ENCODE measurements around the gene TRMU.
"Not testable (repeated sequence)": the region's sequence is repeated elsewhere in the genome, so short reads cannot be mapped to it uniquely, and the experiment has no call there.

The TRMU gene

GRCh38 chr22:46300491-46300890 is 35.0 kb upstream of the TRMU start:
- DNase-seq: no peak

- DNase-seq: no peak
These were observed 32.1 kb upstream of the TRMU start for GRCh38 chr22:46303347-46303965.

- no peak for DNase-seq
These were observed 27.1 kb upstream of the TRMU start for GRCh38 chr22:46308283-46308988.

DNA sequence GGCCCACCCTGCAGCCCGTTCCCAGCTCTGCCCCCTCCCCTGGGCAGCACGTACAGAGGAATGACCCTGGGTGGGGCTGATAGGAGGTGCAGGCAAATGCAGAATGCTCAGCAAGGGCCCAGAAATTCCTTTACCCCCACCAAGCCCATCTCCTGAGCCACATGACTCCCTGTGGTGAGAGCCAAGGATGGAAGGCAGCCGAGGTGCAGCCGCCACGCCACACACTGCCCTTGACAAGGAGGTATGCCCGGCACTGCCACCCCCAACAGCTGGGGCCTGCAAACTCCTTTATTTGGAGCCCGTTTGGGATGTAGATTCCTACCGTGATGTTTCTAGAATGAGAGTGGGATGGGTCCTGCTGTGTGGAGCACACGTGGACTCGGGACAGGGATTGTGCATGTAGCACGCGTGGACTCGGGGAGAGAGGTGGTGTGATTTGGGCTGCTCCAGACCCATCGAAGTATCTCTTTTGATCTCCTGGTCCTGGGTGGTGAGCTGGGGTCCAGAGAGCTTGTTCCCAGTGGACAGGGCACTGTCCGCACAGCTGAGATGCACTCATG is 25.9 kb upstream of the TRMU start:
- DNase-seq: no peak

- DNase-seq: no peak
These were observed 23.5 kb upstream of the TRMU start for GRCh38 chr22:46312056-46312455.

- not testable (repeated sequence) for DNase-seq
These were observed 22.7 kb upstream of the TRMU start for GRCh38 chr22:46312848-46313247.

GRCh38 chr22:46315976-46316375 is 19.5 kb upstream of the TRMU start:
- DNase-seq: no peak

GRCh38 chr22:46317646-46318045 is 17.9 kb upstream of the TRMU start:
- no peak for DNase-seq

- no peak for DNase-seq
These were observed 16.9 kb upstream of the TRMU start for GRCh38 chr22:46318576-46318975.

GRCh38 chr22:46319319-46319718 is 16.2 kb upstream of the TRMU start:
- no peak for DNase-seq

DNA sequence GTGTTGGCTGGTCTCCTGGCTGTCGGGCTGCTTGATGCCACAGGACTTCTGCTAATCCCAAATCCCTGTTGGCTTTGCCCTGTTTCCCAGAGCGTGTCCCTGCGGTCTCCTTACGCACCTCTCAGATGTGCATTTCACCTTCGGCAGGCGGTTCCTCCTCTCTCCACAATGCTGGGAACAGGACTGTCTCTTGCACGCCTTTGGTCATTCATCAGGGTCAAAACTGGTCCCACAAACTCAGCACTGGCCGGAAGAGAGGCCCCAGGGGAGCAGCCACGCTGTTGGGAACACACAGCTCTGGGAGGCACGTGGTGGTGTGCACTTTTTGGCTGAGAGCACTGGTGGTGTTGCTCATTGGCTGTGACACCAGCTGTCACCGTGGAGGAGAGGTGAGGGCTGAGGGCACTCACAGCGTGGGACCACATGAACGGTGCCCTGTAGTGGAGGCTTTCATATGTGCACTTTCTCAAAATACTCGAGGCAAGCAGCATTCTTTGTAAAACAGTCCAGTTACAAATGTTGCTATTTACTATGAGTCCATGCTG is 15.3 kb upstream of the TRMU start:
- no peak for DNase-seq

DNA sequence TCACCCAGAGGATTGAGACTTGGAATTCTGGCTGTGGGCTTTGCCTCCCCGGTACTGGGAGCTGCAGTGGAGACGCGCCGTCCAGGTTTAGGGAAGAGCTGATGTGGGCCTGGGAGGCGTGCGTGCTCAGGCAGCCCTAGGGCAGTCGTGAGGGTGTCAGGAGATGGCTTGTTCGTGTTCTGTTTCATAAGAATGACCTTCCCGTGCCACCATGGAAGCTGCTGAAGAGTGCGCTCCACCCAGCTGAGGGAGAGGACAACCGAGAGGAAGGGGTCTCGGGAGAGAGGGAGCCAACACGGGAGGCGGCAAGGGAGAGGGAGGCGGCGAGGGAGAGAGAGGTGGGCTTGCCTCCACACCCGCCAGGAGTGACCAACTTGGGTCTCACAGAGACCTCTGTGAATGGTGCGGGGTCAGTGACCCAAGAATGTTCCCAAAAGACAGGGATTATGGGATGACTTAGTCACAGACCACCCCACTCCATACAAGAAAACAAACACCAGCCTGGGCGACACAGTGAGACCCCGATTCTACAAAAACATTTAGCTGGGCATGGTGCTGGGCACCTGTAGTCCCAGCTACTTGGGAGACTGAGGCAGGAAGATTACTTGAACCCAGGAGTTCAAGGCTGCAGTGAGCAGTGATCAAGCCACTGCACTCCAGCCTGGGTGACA is 14.7 kb upstream of the TRMU start:
- no peak for DNase-seq

GRCh38 chr22:46322711-46323110 is 12.8 kb upstream of the TRMU start:
- DNase-seq: no peak

GRCh38 chr22:46323162-46323561 is 12.4 kb upstream of the TRMU start:
- DNase-seq: no peak

GRCh38 chr22:46326066-46326680 is 9.3 kb upstream of the TRMU start:
- no peak for DNase-seq

GRCh38 chr22:46327691-46328465 is 7.6 kb upstream of the TRMU start:
- DNase-seq: no peak

- DNase-seq: no peak
These were observed 6.7 kb upstream of the TRMU start for GRCh38 chr22:46328797-46329196.

DNA sequence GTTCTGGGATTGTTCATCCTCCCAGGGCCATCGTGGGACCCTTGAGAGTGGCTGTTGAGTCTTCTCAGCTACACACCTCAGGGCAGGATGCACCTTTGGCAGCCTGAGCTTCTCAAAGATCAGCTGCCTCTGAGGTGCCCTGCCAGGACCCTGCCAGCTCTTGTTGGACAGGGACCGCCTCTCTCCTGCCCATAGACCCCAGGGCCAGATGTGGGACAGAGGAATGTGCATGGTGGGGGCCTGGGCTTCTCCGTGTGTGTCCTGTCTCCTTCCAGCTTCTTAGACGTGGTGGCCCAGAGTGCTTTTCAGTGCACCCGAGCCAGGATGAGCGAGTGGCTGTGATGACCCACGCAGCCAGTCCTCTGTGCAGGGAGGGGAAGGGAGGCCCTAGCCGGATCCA is 5.9 kb upstream of the TRMU start:
- no peak for DNase-seq

- no peak for DNase-seq
These were observed 5.1 kb upstream of the TRMU start for GRCh38 chr22:46330426-46330825.

DNA sequence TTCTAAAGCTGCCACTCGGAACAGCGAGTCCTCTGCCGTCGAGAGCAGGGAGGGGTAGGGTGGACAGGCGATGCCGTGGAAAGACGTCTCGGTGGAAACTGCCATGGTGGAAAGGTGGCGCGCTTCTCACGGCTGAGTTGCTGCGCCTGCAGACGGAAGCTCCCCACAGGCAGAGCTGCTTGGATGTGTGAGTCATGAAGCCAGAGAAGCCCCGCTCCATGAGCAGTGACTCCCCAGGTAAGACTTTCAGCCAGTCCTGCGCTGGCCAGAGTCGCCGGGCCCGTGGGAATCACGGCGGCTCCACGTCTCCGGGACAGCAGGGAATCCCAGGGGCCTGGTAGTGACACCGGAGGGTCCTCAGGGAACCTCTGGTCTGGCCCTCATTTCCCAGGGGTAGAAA is 4.0 kb upstream of the TRMU start:
- no peak for DNase-seq

GRCh38 chr22:46336119-46337078 is 885 bp downstream of the TRMU start:
- peak; percentile 4 to 27 for DNase-seq

Measured in inflammatory macrophage (primary cell).